Muscle of back (tissue), 11 donors: ENCODE data around the gene RXRB. TPM values are rescaled to one million over a fixed set of nuclear protein-coding genes. Genes with fewer than 3 reads are reported as not detected.

Source experiments
- DNase-seq, 3 donors: peaks; one replicate each; pipeline versions ENCODE4 v3.0.0 to v3.0.0-alpha.2; 2013
- polyA plus RNA-seq, 10 donors: library from polyadenylated mRNA; unstranded; fragments of 120-200 nt; gene quantifications; one replicate each; pipeline ENCODE4 v1.2.1, GENCODE V29; 2013; ENCODE audit not compliant: insufficient read length in 10 of 10

The RXRB gene
- polyA plus RNA-seq, 10 donors, result 31.9 to 49.0 (median 37.8) TPM

- no peak for DNase-seq
Observed at GRCh38 chr6:33178755-33179475, 21.6 kb downstream of the RXRB start.

DNA sequence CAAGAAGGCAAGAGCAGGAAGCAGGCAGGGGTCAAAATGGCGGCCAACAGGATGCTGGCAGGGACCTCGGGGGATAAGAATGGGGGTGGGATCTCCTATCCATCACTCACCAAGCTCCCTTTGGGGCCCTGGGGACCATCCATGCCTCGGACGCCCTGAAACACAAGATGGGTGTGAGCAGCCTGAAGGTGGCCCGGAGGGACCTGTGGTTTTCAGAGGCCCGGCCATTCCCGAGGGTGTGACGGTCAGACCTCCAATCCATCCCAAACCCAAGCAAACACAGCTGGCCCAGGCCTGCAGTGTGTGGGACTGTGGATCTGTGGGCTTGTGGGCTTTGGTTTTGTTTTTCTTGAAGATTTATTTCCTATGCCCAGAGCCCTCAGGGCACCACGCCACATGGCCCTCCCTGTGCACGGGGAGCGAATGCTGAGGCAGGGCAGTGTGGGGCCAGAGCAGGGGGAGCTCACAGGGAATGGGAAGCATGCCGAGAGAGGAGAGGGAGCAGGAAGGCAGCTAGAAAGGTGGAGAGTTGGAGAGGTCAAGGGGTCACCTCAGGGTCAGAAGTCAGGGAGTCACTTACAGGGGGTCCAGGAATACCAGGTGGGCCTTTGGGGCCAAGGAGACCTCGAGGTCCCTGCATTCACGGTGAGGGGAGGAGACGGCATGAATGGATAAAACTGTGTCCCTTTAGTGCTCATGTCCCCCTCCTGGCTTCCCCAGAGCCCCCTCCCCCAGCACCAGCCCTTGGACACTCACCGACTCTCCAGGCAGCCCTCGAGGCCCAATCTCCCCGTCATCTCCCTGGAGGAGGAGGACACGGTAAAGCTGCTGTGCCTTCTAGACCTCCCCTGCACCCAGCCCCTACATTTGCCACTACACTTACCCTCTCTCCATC lies 22.7 kb downstream of the RXRB start:
- DNase-seq, result no peak

DNA sequence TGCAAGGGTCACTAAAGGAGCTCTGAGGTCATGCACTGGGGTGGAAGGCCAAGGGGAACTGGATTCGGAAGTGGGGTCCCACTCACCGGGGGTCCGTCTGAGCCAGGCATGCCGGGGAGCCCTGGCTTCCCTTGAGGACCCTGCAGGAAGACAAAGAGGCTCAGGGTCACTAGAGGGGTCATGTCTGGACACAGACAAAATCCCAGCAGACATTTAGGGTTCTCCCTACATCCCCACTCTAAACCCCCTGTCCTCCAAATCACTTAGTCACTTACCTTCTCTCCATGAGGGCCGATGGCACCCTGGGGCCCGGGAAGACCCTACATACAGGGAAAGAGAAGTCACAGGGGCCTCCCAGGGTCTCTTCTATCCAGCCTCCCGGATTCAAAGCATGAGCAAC lies 23.6 kb downstream of the RXRB start:
- DNase-seq, result no peak

DNA sequence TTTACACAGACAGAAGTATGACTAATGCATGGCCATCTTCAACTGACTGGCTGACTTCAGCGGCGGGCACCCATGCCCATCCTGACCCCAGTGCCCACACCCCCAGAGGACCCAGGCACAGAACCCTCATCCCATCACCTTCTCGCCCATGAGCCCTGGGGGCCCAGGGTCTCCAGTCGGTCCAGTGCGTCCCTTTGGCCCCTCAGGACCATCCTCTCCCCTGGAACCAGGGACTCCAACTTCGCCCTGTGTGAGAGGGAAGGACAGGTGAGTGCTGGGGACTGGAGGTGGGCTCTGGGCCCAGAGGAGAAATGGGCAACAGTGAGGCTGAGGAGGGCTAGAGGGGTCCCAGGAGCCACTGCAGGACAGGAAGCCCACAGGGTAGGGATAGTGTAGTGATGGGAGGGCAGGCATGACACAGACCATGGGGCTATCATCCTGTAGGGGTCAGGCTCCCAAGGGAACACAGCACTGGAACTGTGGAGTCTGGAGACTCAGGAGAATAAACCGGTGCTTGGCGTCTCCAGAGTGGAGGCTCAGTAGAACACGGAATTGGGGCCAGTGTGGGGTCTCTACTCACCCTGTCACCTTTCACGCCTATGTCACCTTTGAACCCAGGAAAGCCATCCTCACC lies 24.9 kb downstream of the RXRB start:
- DNase-seq, result no peak

DNA sequence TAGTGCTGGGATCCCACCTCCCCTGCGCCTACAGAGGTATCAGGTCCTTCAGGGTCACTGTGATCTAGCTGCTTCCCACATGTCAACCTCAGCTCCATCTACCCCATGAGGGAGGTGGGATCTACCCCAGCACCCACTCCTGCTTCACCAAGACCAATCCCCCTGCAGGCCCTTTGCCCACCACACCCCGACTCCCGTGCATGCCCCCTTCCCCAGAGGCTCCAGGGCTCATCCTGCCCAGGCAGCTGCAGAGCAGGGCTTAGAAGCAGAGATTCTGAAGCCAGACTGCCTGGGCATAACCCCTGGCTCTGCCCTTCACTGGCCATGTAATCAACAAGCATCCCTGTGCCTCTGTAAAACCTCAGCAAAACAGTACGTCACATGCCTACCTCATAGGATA lies 25.7 kb downstream of the RXRB start:
- DNase-seq, result no peak

DNA sequence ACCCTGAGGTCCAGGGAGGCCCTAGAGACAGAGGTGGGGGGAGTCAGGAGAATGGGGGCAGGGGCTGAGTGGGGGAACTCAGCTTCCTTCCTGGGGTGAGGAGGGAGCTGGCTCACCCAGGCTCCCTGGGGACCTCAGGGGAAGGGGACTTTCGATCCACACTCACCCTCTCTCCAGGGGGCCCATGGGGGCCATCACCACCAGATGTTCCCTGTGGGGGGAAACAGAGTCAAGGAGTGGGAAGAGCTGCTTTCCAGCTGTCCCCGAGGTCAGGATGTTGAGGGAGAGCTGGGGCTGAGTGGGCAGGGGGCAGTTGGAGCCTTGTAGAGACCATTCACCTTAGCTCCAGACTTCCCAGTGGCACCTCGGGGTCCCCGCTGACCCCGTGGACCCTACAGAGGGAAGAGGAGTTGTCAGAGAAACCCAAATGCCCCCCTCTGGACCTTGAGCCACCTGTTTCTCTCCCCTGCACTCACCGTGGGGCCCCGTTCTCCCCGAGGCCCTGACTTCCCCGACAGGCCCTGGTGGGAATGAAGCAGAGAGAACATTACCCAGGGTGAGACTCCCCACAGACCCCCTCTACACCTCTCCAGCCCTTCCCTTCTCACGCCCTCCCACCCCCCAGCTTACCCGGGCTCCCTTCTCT lies 26.8 kb downstream of the RXRB start:
- no peak for DNase-seq

DNA sequence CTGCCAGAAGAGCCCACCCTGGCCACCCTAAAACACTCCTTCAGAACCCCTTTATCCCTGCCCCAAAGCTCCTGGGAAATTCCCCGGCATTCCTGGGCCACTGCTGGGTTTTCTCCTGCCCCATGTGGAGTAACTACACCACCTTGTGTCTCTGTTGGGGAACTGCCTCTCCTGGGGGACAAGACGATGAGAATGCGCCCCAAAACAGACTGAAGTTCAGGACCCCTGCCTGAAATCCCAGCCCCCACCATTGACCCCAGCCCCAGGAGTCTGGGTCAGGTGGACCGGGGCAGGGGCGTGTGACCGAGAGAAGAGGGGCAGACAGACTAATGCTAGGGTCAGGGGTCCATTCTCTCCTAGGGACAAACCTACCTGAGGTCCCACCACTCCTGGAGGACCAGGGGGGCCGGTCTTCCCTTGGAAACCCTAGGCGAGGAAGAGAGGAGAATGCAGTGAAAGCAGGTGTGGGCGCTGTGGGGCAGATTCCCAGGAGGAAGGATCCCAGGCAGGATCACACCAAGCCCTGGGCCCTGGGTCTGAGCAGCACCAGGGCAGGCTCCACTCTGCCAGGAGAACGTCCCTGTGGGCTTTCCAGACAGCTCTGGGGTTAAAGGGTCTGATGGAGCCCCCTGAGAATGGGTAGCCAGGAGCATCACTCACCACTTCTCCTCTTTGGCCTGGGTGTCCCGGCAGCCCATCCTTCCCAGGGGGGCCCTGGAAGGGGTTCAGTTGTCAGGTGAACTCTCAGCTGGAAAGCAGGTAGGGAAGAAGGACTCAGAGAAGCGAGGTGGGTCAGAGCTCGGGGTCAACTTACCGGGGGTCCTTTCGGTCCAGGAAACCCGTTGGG lies 27.6 kb downstream of the RXRB start:
- no peak for DNase-seq

- no peak for DNase-seq
Observed at GRCh38 chr6:33171880-33172687, 28.4 kb downstream of the RXRB start.

- no peak for DNase-seq
Observed at GRCh38 chr6:33171016-33171879, 29.2 kb downstream of the RXRB start.

DNA sequence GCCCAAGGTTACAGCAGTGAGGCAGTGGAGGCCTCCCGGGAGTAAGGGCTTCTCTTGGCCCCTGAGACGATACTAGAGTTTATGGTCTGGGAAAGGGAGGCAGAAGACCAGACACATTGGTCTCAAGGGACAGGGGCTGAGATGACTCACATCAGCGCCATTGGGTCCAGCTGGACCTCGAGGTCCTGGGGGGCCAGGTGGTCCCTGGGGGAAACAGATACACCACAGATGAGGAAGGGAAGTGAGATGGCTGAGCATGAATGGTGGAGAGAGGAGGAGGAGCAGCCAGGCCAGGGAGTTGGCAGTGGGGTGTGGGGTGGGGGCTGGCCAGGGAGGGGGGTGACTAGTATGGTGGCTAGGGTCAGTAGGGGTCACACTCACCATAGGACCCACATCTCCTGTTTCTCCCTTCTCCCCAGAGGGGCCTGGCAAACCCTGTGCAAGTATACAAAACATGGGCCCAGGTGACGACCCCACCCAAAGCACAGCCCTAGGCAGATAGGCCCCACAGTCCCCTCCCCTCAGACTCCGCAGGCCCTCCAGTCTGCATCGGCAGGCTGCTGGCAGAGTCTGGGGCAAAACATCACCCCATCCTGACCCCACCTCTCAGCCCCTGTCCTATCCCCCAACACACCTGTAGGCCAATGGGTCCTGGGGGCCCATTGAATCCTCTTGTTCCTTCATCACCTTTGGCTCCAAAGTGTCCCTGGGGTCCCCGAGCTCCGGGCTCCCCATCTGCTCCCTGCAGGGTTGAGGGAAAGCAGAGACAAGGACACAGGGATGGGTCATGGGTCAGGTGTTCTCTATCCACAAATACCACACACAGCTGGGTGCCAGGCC lies 30.1 kb downstream of the RXRB start:
- DNase-seq, result no peak

- DNase-seq, result no peak
Observed at GRCh38 chr6:33169291-33170175, 30.9 kb downstream of the RXRB start.

DNA sequence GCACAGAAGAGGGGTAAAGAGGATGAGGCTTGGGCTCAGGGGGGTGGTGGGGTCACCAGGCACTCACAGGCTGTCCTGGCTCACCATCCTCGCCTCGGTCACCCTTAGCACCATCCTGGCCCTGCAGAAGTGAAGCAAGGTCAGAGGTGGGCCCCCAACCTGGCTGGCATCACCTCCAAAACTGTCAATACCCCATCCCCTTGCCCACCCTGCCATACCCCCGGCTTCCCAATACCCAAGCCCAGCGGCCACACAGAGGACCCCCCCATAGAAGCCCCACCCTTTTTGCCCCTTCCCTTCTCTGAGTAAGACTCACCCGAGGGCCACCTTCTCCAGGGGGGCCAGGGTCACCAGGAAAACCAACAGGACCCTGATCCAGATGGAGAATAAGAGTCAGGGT lies 31.8 kb downstream of the RXRB start:
- DNase-seq, result no peak

DNA sequence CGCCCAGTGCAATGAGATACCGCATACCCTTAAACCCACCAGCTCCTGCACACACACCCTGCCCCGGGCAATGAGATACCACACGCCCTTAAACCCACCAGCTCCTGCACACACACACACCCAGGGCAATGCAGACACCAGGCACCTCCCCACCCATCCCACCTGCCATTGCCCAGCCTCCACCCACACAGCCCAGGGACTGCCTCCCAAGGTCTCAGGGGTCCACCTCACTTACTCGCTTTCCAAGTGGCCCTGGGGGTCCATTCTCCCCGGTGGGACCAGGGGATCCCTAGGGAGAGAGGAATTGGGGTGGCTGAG lies 32.2 kb downstream of the RXRB start:
- no peak for DNase-seq

DNA sequence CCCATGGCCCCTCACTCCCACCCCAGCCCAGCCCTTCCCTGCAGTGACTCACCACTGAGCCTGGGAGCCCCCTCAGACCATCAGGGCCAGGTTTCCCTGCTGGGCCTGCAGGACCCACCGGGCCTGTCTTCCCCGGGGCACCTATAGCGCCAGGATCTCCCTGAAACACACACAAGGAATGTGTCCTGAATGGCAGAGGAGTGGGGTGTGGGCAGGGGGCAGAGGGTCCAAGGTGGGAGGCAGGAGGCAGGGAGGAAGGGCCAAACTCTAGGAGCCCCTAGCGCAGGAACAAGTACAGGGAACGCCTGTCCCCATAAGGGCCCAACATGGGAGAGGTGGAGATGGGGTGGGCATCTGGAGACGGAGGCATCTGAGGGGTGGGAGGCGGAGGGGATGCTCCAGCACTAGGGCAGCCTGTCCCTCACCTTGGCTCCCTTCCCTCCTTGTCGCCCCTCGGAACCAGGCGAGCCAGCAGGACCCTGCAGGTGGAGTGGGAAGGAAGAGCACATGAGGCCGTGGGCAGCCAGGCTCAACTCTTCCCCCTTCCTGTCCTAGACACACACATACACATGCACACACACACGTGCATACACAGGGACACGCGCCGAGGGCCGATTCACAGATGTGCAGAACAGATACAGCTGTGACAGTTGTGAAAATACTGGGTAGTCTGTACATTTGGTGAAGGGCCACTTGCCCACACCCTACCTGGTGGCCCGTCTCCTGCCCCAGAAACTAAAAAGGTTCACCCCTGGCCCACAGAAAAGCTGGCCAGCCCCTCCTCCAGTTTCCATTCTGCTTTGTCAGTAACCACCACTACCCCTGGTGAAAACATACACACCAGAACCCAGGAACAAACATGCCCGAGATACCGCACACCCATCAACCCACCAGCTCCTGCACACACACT lies 32.8 kb downstream of the RXRB start:
- no peak for DNase-seq

DNA sequence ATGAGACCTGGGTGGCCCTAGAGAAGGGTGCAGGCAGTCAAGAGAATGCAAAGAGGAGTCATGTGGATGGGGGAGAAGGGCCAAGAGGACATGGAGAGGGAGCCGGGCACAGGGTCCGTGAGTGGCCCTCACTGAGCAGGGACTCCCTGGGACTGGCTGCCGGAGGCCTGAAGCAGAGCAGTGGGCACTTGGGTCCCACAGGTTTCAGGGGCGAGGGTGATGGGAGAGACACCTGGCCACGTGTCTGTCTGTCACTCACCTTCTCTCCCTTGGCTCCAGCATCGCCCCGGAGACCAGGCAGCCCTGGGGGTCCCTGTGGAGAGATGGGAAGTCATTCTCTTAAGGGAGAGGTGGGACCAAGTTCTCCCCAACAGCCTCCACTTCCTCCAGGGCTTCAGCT lies 33.7 kb downstream of the RXRB start:
- DNase-seq, result no peak

DNA sequence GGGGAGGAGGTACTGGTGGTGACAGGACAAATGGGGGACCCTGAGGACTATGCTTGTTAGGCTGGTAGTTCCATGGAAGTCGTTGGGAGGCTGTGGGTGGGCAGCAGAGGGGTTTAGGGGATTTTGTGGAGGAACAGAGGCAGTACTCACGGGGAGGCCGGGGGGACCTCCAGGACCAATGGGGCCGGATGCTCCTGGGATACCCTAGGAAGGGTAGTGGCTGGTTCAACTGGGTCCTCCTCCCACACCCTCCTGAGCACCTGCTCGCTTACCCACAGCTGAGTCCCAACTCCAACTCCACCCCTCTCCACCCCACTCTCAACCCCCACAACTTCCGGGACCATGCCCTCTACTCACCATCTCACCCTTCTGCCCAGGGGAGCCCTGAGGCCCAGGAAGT lies 34.1 kb downstream of the RXRB start:
- no peak for DNase-seq
